CD4-positive, alpha-beta T cell treated with Interleukin-10 for 1 hour (primary cell): ENCODE measurements around the gene UCK2.

ENCODE experiments used
- DNase-seq: peaks from one replicate; pipeline ENCODE4 v3.0.0-alpha.2; 2020

The UCK2 gene

GRCh38 chr1:165905853-165906252 lies 78.4 kb downstream of the UCK2 start:
- no peak for DNase-seq

- no peak for DNase-seq
Measured at GRCh38 chr1:165907256-165907857, 79.9 kb downstream of the UCK2 start.

DNA sequence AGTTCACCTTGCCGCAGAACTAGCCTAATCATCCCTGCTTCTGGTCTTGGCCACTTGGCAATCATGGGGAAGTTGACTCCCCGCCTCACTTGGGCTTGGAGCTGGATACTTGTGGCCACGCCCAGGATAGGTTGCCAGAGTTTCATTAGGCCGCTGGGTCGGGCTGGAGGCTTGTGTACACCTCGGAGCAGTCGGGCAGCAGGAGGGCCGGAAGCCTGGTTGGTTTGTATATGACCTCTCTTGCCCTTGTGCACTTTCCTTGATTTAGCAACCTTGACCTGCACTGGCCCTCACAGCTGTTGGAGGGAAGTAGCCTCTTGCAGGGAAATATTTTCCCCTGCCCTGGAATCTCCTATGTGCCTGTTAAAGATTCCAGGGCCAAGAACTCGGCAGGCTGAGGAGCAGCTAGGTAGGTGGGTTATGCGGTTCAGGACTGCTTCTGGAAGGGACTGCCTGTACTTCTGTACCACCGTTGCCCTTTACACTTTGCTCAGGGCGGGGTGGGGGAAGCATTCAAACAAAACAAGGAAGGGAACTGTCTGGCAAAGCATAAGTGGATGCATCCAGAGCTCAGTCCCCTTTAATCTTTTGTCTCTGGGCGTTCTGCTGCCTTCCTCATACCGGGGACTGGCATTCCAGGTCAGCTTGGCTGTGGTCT lies 83.5 kb downstream of the UCK2 start:
- DNase-seq: no peak

- no peak for DNase-seq
Measured at GRCh38 chr1:165911609-165912281, 84.3 kb downstream of the UCK2 start.

- DNase-seq: no peak
Measured at GRCh38 chr1:165912638-165913037, 85.2 kb downstream of the UCK2 start.

DNA sequence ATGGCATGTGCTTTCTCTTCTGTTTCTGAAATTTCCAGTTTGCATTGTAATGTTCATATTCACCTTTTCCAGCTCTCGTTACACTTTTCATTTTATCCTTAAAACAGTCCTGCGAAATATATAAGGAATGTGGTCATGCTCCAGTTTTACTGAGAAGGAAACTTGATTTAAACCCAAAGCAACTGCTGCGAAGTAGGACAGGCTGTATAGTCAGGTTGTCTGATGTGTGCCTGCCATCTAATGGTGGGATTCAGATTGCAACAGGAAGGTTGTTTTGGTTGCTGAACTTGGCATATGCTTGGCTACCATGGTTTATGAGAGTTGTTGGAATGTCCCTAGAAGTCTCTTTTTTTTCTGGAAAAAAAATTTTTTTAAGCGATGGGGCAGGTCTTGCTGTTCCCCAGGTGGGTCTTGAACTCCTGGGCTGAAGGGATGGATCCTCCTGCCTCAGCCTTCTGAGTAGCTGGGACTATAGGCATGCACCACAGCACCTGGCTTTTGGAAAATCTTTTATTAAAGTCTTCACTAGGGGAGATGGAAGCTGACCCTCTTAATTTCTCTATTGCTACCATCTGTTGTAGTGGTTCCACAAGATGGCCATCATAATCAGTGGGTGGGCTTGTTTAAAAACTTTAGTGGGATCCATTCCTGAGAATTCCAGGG lies 86.9 kb downstream of the UCK2 start:
- peak; percentile 80 for DNase-seq

DNA sequence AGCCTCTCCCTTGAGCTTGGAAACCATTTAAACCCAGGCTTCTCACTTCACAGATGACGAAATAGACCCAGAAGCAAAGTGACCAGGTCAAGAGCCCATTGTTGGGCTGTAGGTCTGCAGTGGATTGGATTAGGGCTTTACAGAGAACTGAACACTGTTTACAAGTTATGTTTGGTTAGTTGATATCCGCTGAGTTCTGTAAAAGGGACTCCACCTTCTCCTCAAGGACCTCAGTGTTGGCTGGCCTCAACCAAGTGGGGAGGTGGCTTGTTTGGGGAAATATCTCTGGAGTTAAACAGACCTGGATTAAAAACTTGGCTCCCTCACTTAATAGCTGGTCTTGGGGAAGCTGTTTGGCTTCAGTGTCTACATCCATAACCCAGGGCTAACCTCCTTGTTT lies 88.1 kb downstream of the UCK2 start:
- no peak for DNase-seq

DNA sequence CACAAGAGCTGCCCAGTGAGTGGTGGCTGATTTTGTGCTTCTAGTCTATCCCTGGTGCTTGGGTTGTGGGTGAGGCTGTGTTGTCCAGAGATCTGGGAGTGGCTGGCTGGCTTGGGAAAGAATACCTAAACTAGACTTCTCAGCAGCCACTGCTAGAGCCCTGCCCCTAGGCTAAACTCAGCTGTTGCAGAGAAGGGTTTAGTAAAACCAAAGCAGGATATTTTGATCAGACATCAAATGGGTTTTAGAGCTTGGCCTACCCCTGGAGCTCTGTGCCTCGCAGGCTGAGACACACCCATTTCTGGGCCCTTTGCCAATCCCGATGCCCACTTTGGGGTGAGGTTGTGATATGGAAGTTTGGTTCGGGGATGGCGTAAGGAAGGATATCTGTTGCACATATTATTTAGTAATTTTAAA lies 88.5 kb downstream of the UCK2 start:
- no peak for DNase-seq

DNA sequence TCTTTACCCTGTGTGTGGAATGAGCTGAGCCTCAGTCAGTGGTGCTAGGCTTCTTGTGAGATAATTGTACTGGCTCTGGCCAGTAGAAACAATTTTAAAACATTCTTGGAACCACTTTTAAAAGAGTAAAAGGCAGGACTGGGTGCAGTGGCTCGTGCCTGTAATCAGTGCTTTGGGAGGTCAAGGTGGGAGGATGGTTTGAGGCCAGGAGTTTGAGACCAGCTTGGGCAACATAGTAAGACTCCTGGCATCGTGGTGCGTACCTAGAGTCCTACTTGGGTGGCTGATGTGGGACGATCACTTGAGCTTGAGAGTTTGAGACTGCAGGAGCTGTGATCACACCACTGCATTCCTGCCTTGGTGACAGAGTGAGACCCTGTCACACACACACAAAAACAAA lies 89.8 kb downstream of the UCK2 start:
- no peak for DNase-seq

DNA sequence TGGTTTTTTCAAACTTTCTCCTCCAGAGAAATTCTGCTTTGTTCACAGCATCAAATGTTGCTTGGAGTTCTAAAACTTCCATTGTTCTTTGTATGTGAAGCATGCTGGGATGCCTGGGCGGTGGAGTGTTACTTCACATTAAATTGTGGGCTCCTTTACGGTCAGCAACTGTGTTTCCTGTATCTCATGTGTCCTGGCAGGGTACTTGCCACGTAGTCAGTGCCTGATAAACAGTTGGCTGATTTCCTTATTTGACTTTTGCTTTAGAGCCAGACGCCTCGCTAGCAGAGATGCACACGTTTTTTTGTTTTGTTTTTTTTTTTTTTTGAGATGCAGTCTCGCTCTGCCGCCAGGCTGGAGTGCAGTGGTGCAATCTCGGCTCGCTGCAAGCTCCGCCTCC lies 96.7 kb downstream of the UCK2 start:
- DNase-seq: no peak

GRCh38 chr1:165925498-165926079 lies 98.2 kb downstream of the UCK2 start:
- DNase-seq: no peak

DNA sequence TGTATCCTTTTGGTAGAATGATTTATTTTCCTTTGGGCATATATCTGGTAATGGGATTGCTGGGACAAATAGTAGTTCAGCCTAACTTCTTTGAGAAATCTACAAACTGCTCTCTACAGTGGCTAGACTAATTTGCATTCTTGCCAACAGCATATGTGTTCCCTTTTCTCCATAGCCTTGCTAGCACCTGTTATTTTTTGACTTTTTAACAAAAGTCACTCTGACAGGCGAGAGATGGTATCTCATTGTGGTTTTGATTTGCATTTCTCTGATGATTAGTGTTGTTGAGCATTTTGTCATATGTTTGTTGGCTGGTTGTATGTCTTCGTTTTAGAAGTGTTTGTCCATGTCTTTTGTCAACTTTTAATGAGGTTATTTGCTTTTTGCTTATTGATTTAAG lies 99.8 kb downstream of the UCK2 start:
- no peak for DNase-seq

DNA sequence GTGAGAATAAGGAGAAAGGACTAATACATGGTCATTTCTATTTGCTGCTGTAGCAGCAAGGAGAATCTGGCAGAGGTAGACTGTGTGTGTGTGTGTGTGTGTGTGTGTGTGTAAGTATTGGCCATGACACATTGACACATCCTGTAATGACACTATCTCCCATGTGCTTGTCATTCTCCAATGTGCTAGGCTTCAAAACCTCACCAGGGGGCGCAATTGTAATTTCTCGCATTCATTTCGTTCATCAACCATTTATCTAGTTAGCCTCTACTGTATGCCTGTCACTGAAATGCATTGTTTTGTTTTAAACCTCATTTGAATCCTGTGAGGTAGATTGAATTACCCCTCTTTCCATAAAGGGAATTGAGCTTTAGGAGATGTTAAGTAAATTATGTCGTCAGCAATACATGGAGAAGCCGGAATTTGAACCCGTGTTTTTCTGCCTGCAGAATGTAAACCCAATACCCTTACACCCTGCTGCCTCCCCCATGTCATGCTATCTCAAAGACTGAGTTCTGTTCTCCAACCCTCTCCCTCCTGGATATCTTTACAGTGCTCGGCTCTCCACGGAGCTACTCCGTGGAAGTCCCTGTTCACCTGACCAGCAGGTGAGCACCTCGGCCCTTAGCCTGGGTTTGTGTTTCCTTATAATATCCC lies 100.8 kb downstream of the UCK2 start:
- peak; percentile 61 for DNase-seq

DNA sequence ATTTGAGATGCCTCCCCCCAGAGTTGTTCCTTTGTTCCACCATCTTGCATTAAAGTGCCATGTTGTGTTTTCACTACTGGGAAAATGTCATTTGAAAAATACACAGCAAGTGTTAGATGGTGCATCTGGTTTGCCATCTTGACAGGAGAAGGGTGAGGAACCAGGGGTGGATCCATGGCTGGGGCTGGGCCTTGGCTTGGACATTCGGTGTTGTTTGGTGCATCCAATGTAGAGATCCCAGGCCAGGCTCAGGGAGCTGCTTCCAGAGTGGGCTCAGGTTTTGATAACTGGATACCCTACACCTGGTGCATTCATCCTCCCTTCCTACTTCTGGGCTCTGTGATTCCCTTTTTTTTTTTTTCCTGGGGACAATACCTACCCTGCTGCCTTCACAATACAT lies 103.5 kb downstream of the UCK2 start:
- DNase-seq: no peak

DNA sequence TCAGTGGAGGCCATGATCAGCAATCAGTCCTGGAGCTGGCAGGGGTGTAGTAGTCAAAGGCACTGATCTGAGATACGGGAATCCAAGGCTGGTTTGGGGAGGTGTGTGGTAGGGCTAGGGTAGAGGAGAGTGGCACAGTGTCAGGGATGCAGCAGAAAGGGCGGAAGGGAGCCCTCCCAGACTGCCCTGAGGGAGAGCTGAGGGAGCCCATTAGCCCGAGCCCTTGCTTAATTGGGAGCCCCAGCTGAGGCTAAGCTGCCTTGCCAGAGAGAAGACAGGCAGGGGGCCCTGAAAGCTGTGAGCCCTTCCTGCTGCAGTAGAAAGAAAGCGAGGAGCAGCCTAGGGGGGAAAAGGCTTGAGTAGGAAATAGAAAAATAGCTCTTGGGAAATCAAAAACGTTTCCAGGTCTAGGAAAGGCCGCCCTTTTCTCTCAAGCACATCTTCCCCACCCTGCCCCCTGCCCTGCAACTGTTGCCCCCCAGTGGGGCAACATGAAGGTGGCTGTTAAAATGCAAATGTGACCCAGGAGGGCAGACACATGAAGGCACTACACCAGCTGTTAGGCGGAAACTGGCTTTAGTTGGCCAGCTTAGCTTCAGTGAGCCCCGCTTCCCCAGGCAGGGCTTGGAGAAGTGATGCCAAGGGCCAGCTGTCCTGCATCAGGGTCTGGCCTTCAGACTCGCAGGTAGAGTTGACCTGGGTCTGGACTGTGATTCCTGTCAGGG lies 106.2 kb downstream of the UCK2 start:
- DNase-seq: no peak

DNA sequence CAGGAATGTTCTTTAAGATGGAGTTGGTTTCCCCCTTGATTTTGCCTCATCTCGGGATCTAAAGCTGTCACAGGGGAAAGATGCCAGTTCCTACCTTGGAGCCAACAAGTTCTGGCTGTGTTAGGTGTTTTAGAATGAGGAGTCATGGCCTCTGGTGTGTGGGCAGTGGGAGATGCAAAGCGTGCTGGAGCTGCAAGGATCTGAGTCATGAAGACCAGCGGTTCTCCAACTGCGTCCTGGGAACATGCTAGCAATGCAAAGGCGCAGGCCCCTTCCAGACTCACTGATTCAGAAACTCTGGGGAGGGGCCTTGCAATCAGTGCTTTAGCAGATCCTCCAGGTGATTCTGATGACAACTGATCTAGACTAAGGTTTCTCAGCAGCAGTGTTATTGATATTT lies 109.1 kb downstream of the UCK2 start:
- DNase-seq: no peak

DNA sequence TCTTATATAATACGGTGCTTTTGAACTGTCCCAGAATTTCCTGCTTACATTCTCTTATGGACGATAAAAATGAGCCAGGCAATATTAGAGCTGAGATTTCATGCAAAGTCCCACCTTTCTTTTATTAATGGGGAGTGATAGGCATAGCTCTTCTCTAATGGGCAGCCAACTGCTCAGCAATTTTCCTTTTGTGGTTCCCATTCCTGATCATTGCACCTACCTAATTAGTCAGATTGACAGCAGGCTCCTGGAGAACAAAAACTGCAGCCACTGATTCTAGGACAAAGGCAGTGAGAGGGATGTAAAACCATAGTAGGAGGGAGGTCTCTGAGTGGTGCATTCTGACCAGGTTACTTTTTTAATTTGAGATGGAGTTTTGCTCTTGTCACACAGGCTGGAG lies 110.4 kb downstream of the UCK2 start:
- DNase-seq: no peak

DNA sequence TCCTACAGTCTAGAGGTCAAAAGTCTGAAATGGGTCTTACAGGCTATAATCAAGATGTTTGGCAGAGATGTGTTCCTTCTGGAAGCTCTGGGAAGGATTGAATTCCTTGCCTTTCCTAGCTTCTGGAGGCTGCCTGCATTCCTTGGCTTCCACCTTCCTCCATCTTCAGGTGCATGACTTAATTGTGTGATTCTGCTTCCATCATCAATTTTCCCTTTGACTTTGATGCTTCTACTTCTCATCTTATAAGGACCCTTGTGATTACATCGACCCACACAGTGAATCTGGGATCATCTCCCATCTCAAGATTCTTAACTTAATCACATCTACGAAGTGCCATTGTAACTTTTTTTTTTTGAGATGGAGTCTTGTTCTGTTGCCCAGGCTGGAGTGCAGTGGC lies 111.4 kb downstream of the UCK2 start:
- no peak for DNase-seq

- DNase-seq: no peak
Measured at GRCh38 chr1:165941531-165941930, 114.1 kb downstream of the UCK2 start.

GRCh38 chr1:165942062-165942461 lies 114.6 kb downstream of the UCK2 start:
- DNase-seq: no peak

- DNase-seq: no peak
Measured at GRCh38 chr1:165942927-165943597, 115.6 kb downstream of the UCK2 start.

DNA sequence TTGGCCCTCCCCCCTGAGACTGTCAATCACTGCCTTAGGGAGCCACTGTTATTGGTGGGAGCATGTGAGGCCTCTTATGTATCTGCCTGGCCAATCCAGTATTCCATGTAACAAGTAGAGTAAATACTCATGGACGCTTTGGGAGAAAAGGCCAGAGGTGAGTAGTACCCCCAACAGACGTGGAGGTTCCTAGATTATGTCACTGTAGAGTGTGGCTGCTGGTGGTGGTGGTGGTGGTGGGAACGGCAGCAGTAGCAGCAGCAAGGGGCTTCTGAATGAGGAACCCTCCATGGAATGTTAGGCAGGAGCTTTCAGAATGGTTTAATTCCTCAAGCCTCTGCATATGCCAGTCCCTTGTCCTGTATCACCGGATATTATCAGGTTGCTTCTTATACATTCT lies 118.5 kb downstream of the UCK2 start:
- no peak for DNase-seq
